ENCODE data around the gene HDC.

HDC gene

GRCh38 chr15:50252556-50252955, 13.0 kb downstream of the HDC start:
- Histone ChIP-seq H3K9ac (ENCODE audit: low read length) (no peak overlapping the region), H3K27ac (ENCODE audit: low read depth, low read length) (no peak overlapping the region), H3K4me3 (ENCODE audit: low read depth in 1 of 2, low read length in 2 of 2) (no peak overlapping the region), H3K4me1 (ENCODE audit: insufficient read depth, low read length) (no peaks in the 10 kb centered on the region), H3K27me3 (ENCODE audit: control insufficient read depth in 1 of 2, insufficient read depth in 2 of 2, low read length in 2 of 2) (no peaks in the 10 kb centered on the region), H3K9me3 (ENCODE audit: low read length) (no peaks in the 10 kb centered on the region), H3K36me3 (ENCODE audit: insufficient read depth, low read length) (no peaks in the 10 kb centered on the region)

- H3K4me3 ChIP-seq (ENCODE audit: low read depth in 1 of 2, low read length in 2 of 2): no peak overlapping the region
Observed at GRCh38 chr15:50251638-50252182, 13.8 kb downstream of the HDC start.

GRCh38 chr15:50250760-50251394, 14.6 kb downstream of the HDC start:
- H3K36me3 ChIP-seq (ENCODE audit: insufficient read depth, low read length): no peaks in the 10 kb centered on the region
- no peaks in the 10 kb centered on the region for H3K4me1 ChIP-seq (ENCODE audit: insufficient read depth, low read length)
- no peak overlapping the region for H3K9ac ChIP-seq (ENCODE audit: low read length)
- H3K27me3 ChIP-seq (ENCODE audit: control insufficient read depth in 1 of 2, insufficient read depth in 2 of 2, low read length in 2 of 2): no peaks in the 10 kb centered on the region
- no peak overlapping the region for H3K4me3 ChIP-seq (ENCODE audit: low read depth in 1 of 2, low read length in 2 of 2)
- H3K27ac ChIP-seq (ENCODE audit: low read depth, low read length): no peak overlapping the region
- no peaks in the 10 kb centered on the region for H3K9me3 ChIP-seq (ENCODE audit: low read length)

More at GRCh38 chr15:50251638-50252182, 13.8 kb downstream of the HDC start:
- Histone ChIP-seq H3K9me3 (ENCODE audit: low read length) (no peaks in the 10 kb centered on the region), H3K9ac (ENCODE audit: low read length) (no peak overlapping the region), H3K36me3 (ENCODE audit: insufficient read depth, low read length) (no peaks in the 10 kb centered on the region), H3K27ac (ENCODE audit: low read depth, low read length) (no peak overlapping the region), H3K4me1 (ENCODE audit: insufficient read depth, low read length) (no peaks in the 10 kb centered on the region), H3K27me3 (ENCODE audit: control insufficient read depth in 1 of 2, insufficient read depth in 2 of 2, low read length in 2 of 2) (no peaks in the 10 kb centered on the region)

- Histone ChIP-seq H3K27me3 (ENCODE audit: control insufficient read depth in 1 of 2, insufficient read depth in 2 of 2, low read length in 2 of 2) (no peaks in the 10 kb centered on the region), H3K9me3 (ENCODE audit: low read length) (no peaks in the 10 kb centered on the region), H3K4me3 (ENCODE audit: low read depth in 1 of 2, low read length in 2 of 2) (no peak overlapping the region), H3K27ac (ENCODE audit: low read depth, low read length) (no peak overlapping the region), H3K36me3 (ENCODE audit: insufficient read depth, low read length) (no peaks in the 10 kb centered on the region), H3K9ac (ENCODE audit: low read length) (no peak overlapping the region), H3K4me1 (ENCODE audit: insufficient read depth, low read length) (no peaks in the 10 kb centered on the region)
Observed at GRCh38 chr15:50249704-50250103, 15.8 kb downstream of the HDC start.

- Histone ChIP-seq H3K4me3 (ENCODE audit: low read depth in 1 of 2, low read length in 2 of 2) (no peak overlapping the region), H3K9ac (ENCODE audit: low read length) (no peak overlapping the region), H3K36me3 (ENCODE audit: insufficient read depth, low read length) (no peaks in the 10 kb centered on the region), H3K27ac (ENCODE audit: low read depth, low read length) (no peak overlapping the region), H3K27me3 (ENCODE audit: control insufficient read depth in 1 of 2, insufficient read depth in 2 of 2, low read length in 2 of 2) (no peaks in the 10 kb centered on the region), H3K9me3 (ENCODE audit: low read length) (no peaks in the 10 kb centered on the region), H3K4me1 (ENCODE audit: insufficient read depth, low read length) (no peaks in the 10 kb centered on the region)
Observed at GRCh38 chr15:50248994-50249582, 16.4 kb downstream of the HDC start.

GRCh38 chr15:50247819-50248655, 17.5 kb downstream of the HDC start:
- Histone ChIP-seq H3K4me1 (ENCODE audit: insufficient read depth, low read length) (no peaks in the 10 kb centered on the region), H3K4me3 (ENCODE audit: low read depth in 1 of 2, low read length in 2 of 2) (no peak overlapping the region), H3K9me3 (ENCODE audit: low read length) (no peaks in the 10 kb centered on the region), H3K9ac (ENCODE audit: low read length) (no peak overlapping the region), H3K27me3 (ENCODE audit: control insufficient read depth in 1 of 2, insufficient read depth in 2 of 2, low read length in 2 of 2) (no peaks in the 10 kb centered on the region), H3K27ac (ENCODE audit: low read depth, low read length) (no peak overlapping the region), H3K36me3 (ENCODE audit: insufficient read depth, low read length) (no peaks in the 10 kb centered on the region)

- no peaks in the 10 kb centered on the region for H3K4me1 ChIP-seq (ENCODE audit: insufficient read depth, low read length)
- no peak overlapping the region for H3K4me3 ChIP-seq (ENCODE audit: low read depth in 1 of 2, low read length in 2 of 2)
- H3K27ac ChIP-seq (ENCODE audit: low read depth, low read length): no peak overlapping the region
- H3K36me3 ChIP-seq (ENCODE audit: insufficient read depth, low read length): no peaks in the 10 kb centered on the region
- H3K27me3 ChIP-seq (ENCODE audit: control insufficient read depth in 1 of 2, insufficient read depth in 2 of 2, low read length in 2 of 2): no peaks in the 10 kb centered on the region
- no peak overlapping the region for H3K9ac ChIP-seq (ENCODE audit: low read length)
- H3K9me3 ChIP-seq (ENCODE audit: low read length): no peaks in the 10 kb centered on the region
Observed at GRCh38 chr15:50246631-50247030, 18.9 kb downstream of the HDC start.

- Histone ChIP-seq H3K27me3 (ENCODE audit: control insufficient read depth in 1 of 2, insufficient read depth in 2 of 2, low read length in 2 of 2) (no peaks in the 10 kb centered on the region), H3K4me1 (ENCODE audit: insufficient read depth, low read length) (no peaks in the 10 kb centered on the region), H3K36me3 (ENCODE audit: insufficient read depth, low read length) (no peaks in the 10 kb centered on the region), H3K4me3 (ENCODE audit: low read depth in 1 of 2, low read length in 2 of 2) (no peak overlapping the region), H3K9me3 (ENCODE audit: low read length) (no peaks in the 10 kb centered on the region), H3K9ac (ENCODE audit: low read length) (no peak overlapping the region), H3K27ac (ENCODE audit: low read depth, low read length) (no peak overlapping the region)
Observed at GRCh38 chr15:50244959-50245624, 20.4 kb downstream of the HDC start.

GRCh38 chr15:50244153-50244552, 21.4 kb downstream of the HDC start:
- H3K36me3 ChIP-seq (ENCODE audit: insufficient read depth, low read length): no peaks in the 10 kb centered on the region
- no peaks in the 10 kb centered on the region for H3K27me3 ChIP-seq (ENCODE audit: control insufficient read depth in 1 of 2, insufficient read depth in 2 of 2, low read length in 2 of 2)
- no peak overlapping the region for H3K9ac ChIP-seq (ENCODE audit: low read length)
- no peak overlapping the region for H3K4me3 ChIP-seq (ENCODE audit: low read depth in 1 of 2, low read length in 2 of 2)
- no peak overlapping the region for H3K27ac ChIP-seq (ENCODE audit: low read depth, low read length)
- H3K4me1 ChIP-seq (ENCODE audit: insufficient read depth, low read length): no peaks in the 10 kb centered on the region
- no peaks in the 10 kb centered on the region for H3K9me3 ChIP-seq (ENCODE audit: low read length)

- Histone ChIP-seq H3K9ac (ENCODE audit: low read length) (no peak overlapping the region), H3K36me3 (ENCODE audit: insufficient read depth, low read length) (no peaks in the 10 kb centered on the region), H3K9me3 (ENCODE audit: low read length) (no peaks in the 10 kb centered on the region), H3K27ac (ENCODE audit: low read depth, low read length) (no peak overlapping the region), H3K4me1 (ENCODE audit: insufficient read depth, low read length) (no peaks in the 10 kb centered on the region), H3K27me3 (ENCODE audit: control insufficient read depth in 1 of 2, insufficient read depth in 2 of 2, low read length in 2 of 2) (no peaks in the 10 kb centered on the region), H3K4me3 (ENCODE audit: low read depth in 1 of 2, low read length in 2 of 2) (no peak overlapping the region)
Observed at GRCh38 chr15:50241684-50242450, 23.7 kb downstream of the HDC start.
